Caki2 (cell line): Measurements from ENCODE around the gene ZNF142. TPM values are rescaled to one million over a fixed set of nuclear protein-coding genes. Genes with fewer than 3 reads are reported as not detected.

Experiments
- DNase-seq: peaks from one replicate; pipeline ENCODE4 v3.0.0-alpha.2; 2015; ENCODE audit warnings: low read depth
- in situ Hi-C: cut with HindIII; loops from 2 replicates; pipeline ENCODE4 v1.10.0; 2016; ENCODE audit warnings: low sequenced_read_pairs, low pct_unique_long_range_greater_than_20kb, mixed read lengths
- total RNA-seq: library from RNA; depleted of rRNA; stranded (reverse); fragments of >200 nt; shearing (Covaris generic); gene quantifications from 2 replicates; pipeline ENCODE4 v1.2.3, GENCODE V29; 2014; ENCODE audit warnings: low replicate concordance; rRNA removed

Gene ZNF142
- total RNA-seq, 1 experiment from 2014 or later, result 5.4 TPM

GRCh38 chr2:218618102-218618860 lies 41.1 kb downstream of the ZNF142 start:
- in situ Hi-C loops, result no loop called here
- no peak for DNase-seq

DNA sequence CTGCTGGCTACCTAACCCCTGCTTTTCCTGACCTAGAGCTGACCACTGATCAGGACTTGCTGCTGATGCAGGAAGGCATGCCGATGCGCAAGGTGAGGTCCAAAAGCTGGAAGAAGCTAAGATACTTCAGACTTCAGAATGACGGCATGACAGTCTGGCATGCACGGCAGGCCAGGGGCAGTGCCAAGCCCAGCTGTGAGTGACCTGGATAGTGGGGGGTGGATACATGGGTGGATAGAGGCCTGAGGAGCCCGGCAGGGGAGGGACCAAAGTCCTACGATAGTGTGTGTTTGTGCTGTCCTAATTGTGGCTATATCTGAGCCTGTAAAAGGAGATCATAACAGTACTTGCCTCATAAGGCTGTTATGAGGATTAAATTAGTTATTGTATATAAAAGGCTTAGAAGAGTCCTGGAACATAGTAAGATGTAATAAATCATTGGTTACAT lies 43.5 kb downstream of the ZNF142 start:
- in situ Hi-C loops, result no loop called here
- DNase-seq, result no peak

- DNase-seq, result peak; percentile 91
- in situ Hi-C loops, result no loop called here
These were observed 51.8 kb downstream of the ZNF142 start, which contains the start of gene PLCD4 for GRCh38 chr2:218607436-218608115. PLCD4 (plus strand) TSS chr2:218607899; CDS start chr2:218615740, 7,841 bp downstream.

DNA sequence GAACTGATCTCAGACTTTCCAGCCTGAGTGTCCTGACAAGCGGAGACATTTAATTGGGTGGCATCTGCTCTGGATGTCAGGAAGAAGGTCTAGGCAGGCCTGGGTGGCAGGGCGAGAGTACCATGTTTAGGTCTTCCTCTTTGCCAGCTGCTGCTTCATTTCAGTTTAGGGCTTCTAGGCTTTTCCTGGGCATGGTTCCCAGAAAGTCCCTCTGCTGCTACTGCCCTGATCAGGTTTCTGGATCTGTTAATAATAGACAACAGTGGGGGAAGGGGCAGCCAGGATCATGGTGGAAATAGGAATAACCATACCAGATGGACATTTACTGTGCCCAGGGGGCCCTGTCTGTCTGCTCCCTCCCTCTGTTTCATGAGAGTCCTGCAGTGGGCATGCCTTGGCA lies 54.0 kb downstream of the ZNF142 start:
- in situ Hi-C loops, result no loop called here

More for the DNA sequence above, 54.0 kb downstream of the ZNF142 start:
- peak; percentile 26 for DNase-seq

Other genes with a start within 250 kb of the ZNF142 start
- not detected in 2 replicates for gene VIL1, start 240.5 kb downstream of the ZNF142 start, total RNA-seq
- 9.5 and 11.5 TPM in 2 replicates for gene USP37, start 91.3 kb downstream of the ZNF142 start, total RNA-seq
- gene CNOT9, start 90.8 kb downstream of the ZNF142 start, total RNA-seq, result 46.7 and 69.8 TPM in 2 replicates
- gene PLCD4, start 51.7 kb downstream of the ZNF142 start, total RNA-seq, result 4.3 and 11.9 TPM in 2 replicates
- gene BCS1L, start 60 bp upstream of the ZNF142 start, total RNA-seq, result 7.1 and 17.4 TPM in 2 replicates
- gene RNF25, start 12.4 kb upstream of the ZNF142 start, total RNA-seq, result 22.7 and 28.5 TPM in 2 replicates
- gene STK36, start 12.5 kb upstream of the ZNF142 start, total RNA-seq, result 7.3 and 9.4 TPM in 2 replicates
- gene TTLL4, start 51.2 kb upstream of the ZNF142 start, total RNA-seq, result 1.9 and 8.0 TPM in 2 replicates
- not detected in 2 replicates for gene CYP27A1, start 122.5 kb upstream of the ZNF142 start, total RNA-seq
- gene PRKAG3, start 172.2 kb upstream of the ZNF142 start, total RNA-seq, result not detected in 2 replicates
- 1.3 and 4.4 TPM in 2 replicates for gene WNT6, start 200.2 kb upstream of the ZNF142 start, total RNA-seq
- 4.5 and 6.5 TPM in 2 replicates for gene WNT10A, start 221.2 kb upstream of the ZNF142 start, total RNA-seq